HEK293 (cell line): ENCODE results near the gene SEC24C.

ENCODE experiments used
- GFI1B ChIP-seq: fragments of 450-650 bp; formaldehyde crosslinking; IDR thresholded peaks from 2 replicates; pipeline ENCODE4 v1.5.1; 2016; ENCODE audit warnings: missing biosample characterization, missing genetic modification characterization
- GLI2 ChIP-seq: fragments of 450-650 bp; formaldehyde crosslinking; IDR thresholded peaks from 2 replicates; pipeline ENCODE4; 2017; ENCODE audit warnings: missing biosample characterization, missing genetic modification characterization, low read depth, borderline replicate concordance
- KLF10 ChIP-seq: fragments of 450-650 bp; IDR thresholded peaks from 2 replicates; pipeline ENCODE4 v1.5.1; 2018; ENCODE audit warnings: missing biosample characterization, mild to moderate bottlenecking, missing genetic modification characterization
- MYNN ChIP-seq: fragments of 450-650 bp; formaldehyde crosslinking; IDR thresholded peaks from 2 replicates; pipeline ENCODE4 v1.5.1; 2016; ENCODE audit warnings: missing biosample characterization, missing genetic modification characterization, borderline replicate concordance
- OSR2 ChIP-seq: fragments of 450-650 bp; formaldehyde crosslinking; IDR thresholded peaks from 2 replicates; pipeline ENCODE4 v1.5.1; 2016; ENCODE audit warnings: missing biosample characterization, missing genetic modification characterization
- REPIN1 ChIP-seq: fragments of 450-650 bp; formaldehyde crosslinking; IDR thresholded peaks from 2 replicates; pipeline ENCODE4 v1.5.1; 2017; ENCODE audit warnings: missing biosample characterization, missing genetic modification characterization, low read depth
- SALL2 ChIP-seq: fragments of 450-650 bp; formaldehyde crosslinking; IDR thresholded peaks from 2 replicates; pipeline ENCODE4 v1.5.0; 2017; ENCODE audit warnings: missing biosample characterization, mild to moderate bottlenecking, missing genetic modification characterization, borderline replicate concordance
- YY2 ChIP-seq: fragments of 450-650 bp; formaldehyde crosslinking; IDR thresholded peaks from 2 replicates; pipeline ENCODE4 v1.5.1; 2016; ENCODE audit warnings: missing biosample characterization, missing genetic modification characterization
- ZFP3 ChIP-seq: fragments of 450-650 bp; formaldehyde crosslinking; IDR thresholded peaks from 2 replicates; pipeline ENCODE4 v1.5.1; 2016; ENCODE audit warnings: low read depth, missing biosample characterization, missing genetic modification characterization
- ZNF155 ChIP-seq: fragments of 450-650 bp; formaldehyde crosslinking; IDR thresholded peaks from 2 replicates; pipeline ENCODE4 v1.5.1; 2016; ENCODE audit warnings: missing biosample characterization, missing genetic modification characterization
- ZNF214 ChIP-seq: fragments of 450-650 bp; formaldehyde crosslinking; IDR thresholded peaks from 2 replicates; pipeline ENCODE4 v1.5.1; 2017; ENCODE audit warnings: missing biosample characterization, mild to moderate bottlenecking, missing genetic modification characterization, borderline replicate concordance
- ZNF426 ChIP-seq: fragments of 450-650 bp; formaldehyde crosslinking; IDR thresholded peaks from 2 replicates; pipeline ENCODE4 v1.5.1; 2017; ENCODE audit warnings: missing biosample characterization, missing genetic modification characterization, mild to moderate bottlenecking, inconsistent platforms, moderate library complexity
- ZNF510 ChIP-seq: fragments of 450-650 bp; formaldehyde crosslinking; IDR thresholded peaks from 2 replicates; pipeline ENCODE4 v1.5.1; 2018; ENCODE audit warnings: mild to moderate bottlenecking, missing genetic modification characterization, missing biosample characterization; ENCODE audit not compliant: insufficient replicate concordance
- ZNF529 ChIP-seq: fragments of 450-650 bp; formaldehyde crosslinking; IDR thresholded peaks from 2 replicates; pipeline ENCODE4 v1.5.1; 2017; ENCODE audit warnings: missing genetic modification characterization, missing biosample characterization; ENCODE audit not compliant: insufficient replicate concordance
- ZNF555 ChIP-seq: fragments of 450-650 bp; formaldehyde crosslinking; conservative IDR thresholded peaks from 2 replicates; pipeline ENCODE4 v1.5.1; 2017; ENCODE audit warnings: missing biosample characterization, mild to moderate bottlenecking, missing genetic modification characterization, inconsistent platforms
- ZNF621 ChIP-seq: fragments of 450-650 bp; formaldehyde crosslinking; IDR thresholded peaks from 2 replicates; pipeline ENCODE4 v1.5.1; 2017; ENCODE audit warnings: missing biosample characterization, missing genetic modification characterization
- TF ChIP-seq, protein P1 (sequence below): fragments of 450-650 bp; formaldehyde crosslinking; IDR thresholded peaks from 2 replicates; pipeline ENCODE4 v1.5.1; 2016; ENCODE audit warnings: missing biosample characterization, missing genetic modification characterization, borderline replicate concordance
- TF ChIP-seq, protein P2 (sequence below): fragments of 450-650 bp; formaldehyde crosslinking; IDR thresholded peaks from 2 replicates; pipeline ENCODE4 v1.5.1; 2016; ENCODE audit warnings: missing biosample characterization, missing genetic modification characterization
- TF ChIP-seq, protein P3 (sequence below): fragments of 450-650 bp; formaldehyde crosslinking; IDR thresholded peaks from 2 replicates; pipeline ENCODE4 v1.5.1; 2016; ENCODE audit warnings: missing biosample characterization, missing genetic modification characterization
- TF ChIP-seq, protein P4 (sequence below): fragments of 450-650 bp; formaldehyde crosslinking; IDR thresholded peaks from 2 replicates; pipeline ENCODE4 v1.5.1; 2016; ENCODE audit warnings: missing biosample characterization, missing genetic modification characterization
- TF ChIP-seq, protein P5 (sequence below): fragments of 450-650 bp; formaldehyde crosslinking; IDR thresholded peaks from 2 replicates; pipeline ENCODE4 v1.5.1; 2016; ENCODE audit warnings: missing biosample characterization, missing genetic modification characterization, borderline replicate concordance

Gene SEC24C

DNA sequence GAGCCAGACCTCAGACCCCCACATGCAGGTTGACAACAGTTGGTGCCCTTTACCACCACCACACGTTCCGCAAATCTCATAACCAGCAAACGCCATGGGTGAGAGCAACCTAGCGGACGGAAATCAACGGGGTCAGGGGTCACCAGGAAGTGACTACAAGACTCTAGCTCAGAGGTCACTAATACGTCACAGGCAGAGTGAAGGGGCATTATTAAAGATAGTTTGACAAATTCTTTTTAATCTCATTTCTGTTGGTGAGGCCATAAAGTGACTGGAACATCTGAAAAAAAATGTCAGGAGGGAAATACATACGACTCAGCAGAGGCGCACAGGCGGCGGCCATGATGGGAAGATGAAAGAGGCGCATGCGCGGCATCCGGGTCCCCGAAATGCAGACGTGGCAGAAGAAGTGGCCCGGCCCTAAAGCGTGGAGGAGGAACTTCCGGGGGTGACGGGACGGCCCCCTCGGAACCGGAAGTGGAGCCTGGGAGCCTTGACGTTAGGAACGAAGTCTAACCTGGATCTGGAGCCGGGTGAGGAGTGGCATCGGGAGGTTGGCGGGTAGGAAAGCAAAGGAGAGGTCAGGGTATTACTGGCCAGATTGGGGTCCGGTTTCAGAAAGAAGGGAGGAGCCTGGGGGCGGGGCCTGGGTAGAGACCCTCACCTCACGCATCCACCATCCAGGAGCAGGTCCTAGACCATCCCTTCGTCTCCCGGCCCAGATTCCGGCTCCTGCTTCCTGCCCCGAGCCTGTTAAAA, at the start of gene SEC24C (continued):
- TF ChIP-seq, protein P1, sequence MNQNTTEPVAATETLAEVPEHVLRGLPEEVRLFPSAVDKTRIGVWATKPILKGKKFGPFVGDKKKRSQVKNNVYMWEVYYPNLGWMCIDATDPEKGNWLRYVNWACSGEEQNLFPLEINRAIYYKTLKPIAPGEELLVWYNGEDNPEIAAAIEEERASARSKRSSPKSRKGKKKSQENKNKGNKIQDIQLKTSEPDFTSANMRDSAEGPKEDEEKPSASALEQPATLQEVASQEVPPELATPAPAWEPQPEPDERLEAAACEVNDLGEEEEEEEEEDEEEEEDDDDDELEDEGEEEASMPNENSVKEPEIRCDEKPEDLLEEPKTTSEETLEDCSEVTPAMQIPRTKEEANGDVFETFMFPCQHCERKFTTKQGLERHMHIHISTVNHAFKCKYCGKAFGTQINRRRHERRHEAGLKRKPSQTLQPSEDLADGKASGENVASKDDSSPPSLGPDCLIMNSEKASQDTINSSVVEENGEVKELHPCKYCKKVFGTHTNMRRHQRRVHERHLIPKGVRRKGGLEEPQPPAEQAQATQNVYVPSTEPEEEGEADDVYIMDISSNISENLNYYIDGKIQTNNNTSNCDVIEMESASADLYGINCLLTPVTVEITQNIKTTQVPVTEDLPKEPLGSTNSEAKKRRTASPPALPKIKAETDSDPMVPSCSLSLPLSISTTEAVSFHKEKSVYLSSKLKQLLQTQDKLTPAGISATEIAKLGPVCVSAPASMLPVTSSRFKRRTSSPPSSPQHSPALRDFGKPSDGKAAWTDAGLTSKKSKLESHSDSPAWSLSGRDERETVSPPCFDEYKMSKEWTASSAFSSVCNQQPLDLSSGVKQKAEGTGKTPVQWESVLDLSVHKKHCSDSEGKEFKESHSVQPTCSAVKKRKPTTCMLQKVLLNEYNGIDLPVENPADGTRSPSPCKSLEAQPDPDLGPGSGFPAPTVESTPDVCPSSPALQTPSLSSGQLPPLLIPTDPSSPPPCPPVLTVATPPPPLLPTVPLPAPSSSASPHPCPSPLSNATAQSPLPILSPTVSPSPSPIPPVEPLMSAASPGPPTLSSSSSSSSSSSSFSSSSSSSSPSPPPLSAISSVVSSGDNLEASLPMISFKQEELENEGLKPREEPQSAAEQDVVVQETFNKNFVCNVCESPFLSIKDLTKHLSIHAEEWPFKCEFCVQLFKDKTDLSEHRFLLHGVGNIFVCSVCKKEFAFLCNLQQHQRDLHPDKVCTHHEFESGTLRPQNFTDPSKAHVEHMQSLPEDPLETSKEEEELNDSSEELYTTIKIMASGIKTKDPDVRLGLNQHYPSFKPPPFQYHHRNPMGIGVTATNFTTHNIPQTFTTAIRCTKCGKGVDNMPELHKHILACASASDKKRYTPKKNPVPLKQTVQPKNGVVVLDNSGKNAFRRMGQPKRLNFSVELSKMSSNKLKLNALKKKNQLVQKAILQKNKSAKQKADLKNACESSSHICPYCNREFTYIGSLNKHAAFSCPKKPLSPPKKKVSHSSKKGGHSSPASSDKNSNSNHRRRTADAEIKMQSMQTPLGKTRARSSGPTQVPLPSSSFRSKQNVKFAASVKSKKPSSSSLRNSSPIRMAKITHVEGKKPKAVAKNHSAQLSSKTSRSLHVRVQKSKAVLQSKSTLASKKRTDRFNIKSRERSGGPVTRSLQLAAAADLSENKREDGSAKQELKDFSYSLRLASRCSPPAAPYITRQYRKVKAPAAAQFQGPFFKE (tag by site-specific recombination): no peak
- TF ChIP-seq, protein P2, sequence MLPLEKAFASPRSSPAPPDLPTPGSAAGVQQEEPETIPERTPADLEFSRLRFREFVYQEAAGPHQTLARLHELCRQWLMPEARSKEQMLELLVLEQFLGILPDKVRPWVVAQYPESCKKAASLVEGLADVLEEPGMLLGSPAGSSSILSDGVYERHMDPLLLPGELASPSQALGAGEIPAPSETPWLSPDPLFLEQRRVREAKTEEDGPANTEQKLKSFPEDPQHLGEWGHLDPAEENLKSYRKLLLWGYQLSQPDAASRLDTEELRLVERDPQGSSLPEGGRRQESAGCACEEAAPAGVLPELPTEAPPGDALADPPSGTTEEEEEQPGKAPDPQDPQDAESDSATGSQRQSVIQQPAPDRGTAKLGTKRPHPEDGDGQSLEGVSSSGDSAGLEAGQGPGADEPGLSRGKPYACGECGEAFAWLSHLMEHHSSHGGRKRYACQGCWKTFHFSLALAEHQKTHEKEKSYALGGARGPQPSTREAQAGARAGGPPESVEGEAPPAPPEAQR (tag by site-specific recombination): no peak
- TF ChIP-seq, protein P3, sequence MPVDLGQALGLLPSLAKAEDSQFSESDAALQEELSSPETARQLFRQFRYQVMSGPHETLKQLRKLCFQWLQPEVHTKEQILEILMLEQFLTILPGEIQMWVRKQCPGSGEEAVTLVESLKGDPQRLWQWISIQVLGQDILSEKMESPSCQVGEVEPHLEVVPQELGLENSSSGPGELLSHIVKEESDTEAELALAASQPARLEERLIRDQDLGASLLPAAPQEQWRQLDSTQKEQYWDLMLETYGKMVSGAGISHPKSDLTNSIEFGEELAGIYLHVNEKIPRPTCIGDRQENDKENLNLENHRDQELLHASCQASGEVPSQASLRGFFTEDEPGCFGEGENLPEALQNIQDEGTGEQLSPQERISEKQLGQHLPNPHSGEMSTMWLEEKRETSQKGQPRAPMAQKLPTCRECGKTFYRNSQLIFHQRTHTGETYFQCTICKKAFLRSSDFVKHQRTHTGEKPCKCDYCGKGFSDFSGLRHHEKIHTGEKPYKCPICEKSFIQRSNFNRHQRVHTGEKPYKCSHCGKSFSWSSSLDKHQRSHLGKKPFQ (tag by site-specific recombination): peak; percentile 64; the same call in 1 of the 2 replicates
- no peak for TF ChIP-seq ZNF529 (tag by site-specific recombination)
- no peak for TF ChIP-seq ZNF621 (tag by site-specific recombination)
- no peak for TF ChIP-seq GLI2
- no peak for TF ChIP-seq ZNF155 (tag by site-specific recombination)
- TF ChIP-seq GFI1B (tag by site-specific recombination): no peak
- TF ChIP-seq YY2 (tag by site-specific recombination): peak; percentile 98
- peak; percentile 40 for TF ChIP-seq ZNF555 (tag by site-specific recombination)
- no peak for TF ChIP-seq ZNF426 (tag by site-specific recombination)
- no peak for TF ChIP-seq OSR2 (tag by site-specific recombination)
- no peak for TF ChIP-seq KLF10 (tag by site-specific recombination)
- TF ChIP-seq, protein P4, sequence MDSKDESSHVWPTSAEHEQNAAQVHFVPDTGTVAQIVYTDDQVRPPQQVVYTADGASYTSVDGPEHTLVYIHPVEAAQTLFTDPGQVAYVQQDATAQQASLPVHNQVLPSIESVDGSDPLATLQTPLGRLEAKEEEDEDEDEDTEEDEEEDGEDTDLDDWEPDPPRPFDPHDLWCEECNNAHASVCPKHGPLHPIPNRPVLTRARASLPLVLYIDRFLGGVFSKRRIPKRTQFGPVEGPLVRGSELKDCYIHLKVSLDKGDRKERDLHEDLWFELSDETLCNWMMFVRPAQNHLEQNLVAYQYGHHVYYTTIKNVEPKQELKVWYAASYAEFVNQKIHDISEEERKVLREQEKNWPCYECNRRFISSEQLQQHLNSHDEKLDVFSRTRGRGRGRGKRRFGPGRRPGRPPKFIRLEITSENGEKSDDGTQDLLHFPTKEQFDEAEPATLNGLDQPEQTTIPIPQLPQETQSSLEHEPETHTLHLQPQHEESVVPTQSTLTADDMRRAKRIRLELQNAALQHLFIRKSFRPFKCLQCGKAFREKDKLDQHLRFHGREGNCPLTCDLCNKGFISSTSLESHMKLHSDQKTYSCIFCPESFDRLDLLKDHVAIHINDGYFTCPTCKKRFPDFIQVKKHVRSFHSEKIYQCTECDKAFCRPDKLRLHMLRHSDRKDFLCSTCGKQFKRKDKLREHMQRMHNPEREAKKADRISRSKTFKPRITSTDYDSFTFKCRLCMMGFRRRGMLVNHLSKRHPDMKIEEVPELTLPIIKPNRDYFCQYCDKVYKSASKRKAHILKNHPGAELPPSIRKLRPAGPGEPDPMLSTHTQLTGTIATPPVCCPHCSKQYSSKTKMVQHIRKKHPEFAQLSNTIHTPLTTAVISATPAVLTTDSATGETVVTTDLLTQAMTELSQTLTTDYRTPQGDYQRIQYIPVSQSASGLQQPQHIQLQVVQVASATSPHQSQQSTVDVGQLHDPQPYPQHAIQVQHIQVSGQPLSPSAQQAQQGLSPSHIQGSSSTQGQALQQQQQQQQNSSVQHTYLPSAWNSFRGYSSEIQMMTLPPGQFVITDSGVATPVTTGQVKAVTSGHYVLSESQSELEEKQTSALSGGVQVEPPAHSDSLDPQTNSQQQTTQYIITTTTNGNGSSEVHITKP (tag by site-specific recombination): peak; percentile 67
- TF ChIP-seq ZNF214 (tag by site-specific recombination): no peak
- no peak for TF ChIP-seq MYNN (tag by site-specific recombination)
- TF ChIP-seq, protein P5, sequence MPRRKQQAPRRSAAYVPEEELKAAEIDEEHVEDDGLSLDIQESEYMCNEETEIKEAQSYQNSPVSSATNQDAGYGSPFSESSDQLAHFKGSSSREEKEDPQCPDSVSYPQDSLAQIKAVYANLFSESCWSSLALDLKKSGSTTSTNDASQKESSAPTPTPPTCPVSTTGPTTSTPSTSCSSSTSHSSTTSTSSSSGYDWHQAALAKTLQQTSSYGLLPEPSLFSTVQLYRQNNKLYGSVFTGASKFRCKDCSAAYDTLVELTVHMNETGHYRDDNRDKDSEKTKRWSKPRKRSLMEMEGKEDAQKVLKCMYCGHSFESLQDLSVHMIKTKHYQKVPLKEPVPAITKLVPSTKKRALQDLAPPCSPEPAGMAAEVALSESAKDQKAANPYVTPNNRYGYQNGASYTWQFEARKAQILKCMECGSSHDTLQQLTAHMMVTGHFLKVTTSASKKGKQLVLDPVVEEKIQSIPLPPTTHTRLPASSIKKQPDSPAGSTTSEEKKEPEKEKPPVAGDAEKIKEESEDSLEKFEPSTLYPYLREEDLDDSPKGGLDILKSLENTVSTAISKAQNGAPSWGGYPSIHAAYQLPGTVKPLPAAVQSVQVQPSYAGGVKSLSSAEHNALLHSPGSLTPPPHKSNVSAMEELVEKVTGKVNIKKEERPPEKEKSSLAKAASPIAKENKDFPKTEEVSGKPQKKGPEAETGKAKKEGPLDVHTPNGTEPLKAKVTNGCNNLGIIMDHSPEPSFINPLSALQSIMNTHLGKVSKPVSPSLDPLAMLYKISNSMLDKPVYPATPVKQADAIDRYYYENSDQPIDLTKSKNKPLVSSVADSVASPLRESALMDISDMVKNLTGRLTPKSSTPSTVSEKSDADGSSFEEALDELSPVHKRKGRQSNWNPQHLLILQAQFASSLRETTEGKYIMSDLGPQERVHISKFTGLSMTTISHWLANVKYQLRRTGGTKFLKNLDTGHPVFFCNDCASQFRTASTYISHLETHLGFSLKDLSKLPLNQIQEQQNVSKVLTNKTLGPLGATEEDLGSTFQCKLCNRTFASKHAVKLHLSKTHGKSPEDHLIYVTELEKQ (tag by site-specific recombination): no peak
- no peak for TF ChIP-seq ZFP3 (tag by site-specific recombination)
- TF ChIP-seq REPIN1 (tag by site-specific recombination): no peak
- TF ChIP-seq ZNF510 (tag by site-specific recombination): no peak
- TF ChIP-seq SALL2 (tag by site-specific recombination): no peak
